CD4-positive, alpha-beta T cell treated with Interleukin-6 at 100 ng/mL for 8 hours (primary cell): ENCODE data around the gene NMUR1.

ENCODE experiments used
- DNase-seq: peaks from one replicate; pipeline ENCODE4 v3.0.0-alpha.2; 2020; ENCODE audit warnings: mixed read lengths, low spot score

The NMUR1 gene

GRCh38 chr2:231526341-231527090, 3.7 kb downstream of the NMUR1 start:
- DNase-seq: no peak

GRCh38 chr2:231525248-231526163, 4.7 kb downstream of the NMUR1 start:
- DNase-seq: no peak

GRCh38 chr2:231524477-231525247, 5.6 kb downstream of the NMUR1 start:
- DNase-seq: no peak

GRCh38 chr2:231523451-231524285, 6.6 kb downstream of the NMUR1 start:
- DNase-seq: peak; percentile 15

GRCh38 chr2:231522418-231523180, 7.6 kb downstream of the NMUR1 start:
- DNase-seq: no peak

- DNase-seq: no peak
Observed at GRCh38 chr2:231521443-231521842, 8.8 kb downstream of the NMUR1 start.

- DNase-seq: no peak
Observed at GRCh38 chr2:231519975-231520555, 10.2 kb downstream of the NMUR1 start.

- DNase-seq: no peak
Observed at GRCh38 chr2:231518771-231519170, 11.5 kb downstream of the NMUR1 start.

GRCh38 chr2:231515603-231516002, 14.6 kb downstream of the NMUR1 start:
- no peak for DNase-seq

- DNase-seq: no peak
Observed at GRCh38 chr2:231514951-231515297, 15.3 kb downstream of the NMUR1 start.

- peak; percentile 99 for DNase-seq
Observed at GRCh38 chr2:231514225-231514950, 15.9 kb downstream of the NMUR1 start.

GRCh38 chr2:231513746-231514224, 16.5 kb downstream of the NMUR1 start:
- DNase-seq: no peak

- DNase-seq: no peak
Observed at GRCh38 chr2:231512222-231512621, 18.0 kb downstream of the NMUR1 start.

- DNase-seq: no peak
Observed at GRCh38 chr2:231503766-231504165, 26.5 kb downstream of the NMUR1 start.

- DNase-seq: no peak
Observed at GRCh38 chr2:231502596-231502995, 27.6 kb downstream of the NMUR1 start.

- no peak for DNase-seq
Observed at GRCh38 chr2:231497651-231498050, 32.6 kb downstream of the NMUR1 start.

GRCh38 chr2:231494669-231495068, 35.6 kb downstream of the NMUR1 start:
- no peak for DNase-seq

GRCh38 chr2:231490801-231491200, 39.4 kb downstream of the NMUR1 start:
- DNase-seq: no peak

- DNase-seq: no peak
Observed at GRCh38 chr2:231489990-231490389, 40.3 kb downstream of the NMUR1 start.

- no peak for DNase-seq
Observed at GRCh38 chr2:231488331-231488730, 41.9 kb downstream of the NMUR1 start.
